Gastrocnemius medialis (tissue), 4 donors: ENCODE results near the gene WDFY2. TPM values are rescaled to one million over a fixed set of nuclear protein-coding genes. Genes with fewer than 3 reads are reported as not detected.

Experiments
- ATAC-seq, 2 donors: fragments of 150-250 bp; one replicate each; pipeline ENCODE4 v1.9.1; 2016
- DNase-seq, 2 donors: peaks; one replicate each; pipeline ENCODE4 v3.0.0-alpha.2; 2019
- H3K27ac ChIP-seq, 4 donors: fragments of 200-600 bp; sonication (generic); 1 replicate in 1 of 4; 2 replicates in 3 of 4; pipeline ENCODE4 v1.5.1; 2016 to 2018; ENCODE audit warnings: mild to moderate bottlenecking in 2 of 4, moderate library complexity in 1 of 4
- H3K27me3 ChIP-seq, 3 donors: fragments of 200-600 bp; sonication (generic) in 2 of 3; 1 replicate in 1 of 3; 2 replicates in 2 of 3; pipeline versions ENCODE4 v1.5.1 to v1.6.0; 2016 to 2019; ENCODE audit warnings: mild to moderate bottlenecking in 1 of 3, moderate library complexity in 1 of 3
- H3K36me3 ChIP-seq, 2 donors: fragments of 200-600 bp; sonication (generic) in 1 of 2; one replicate each; pipeline ENCODE4 v1.5.1; 2017 to 2018
- H3K4me1 ChIP-seq, 2 donors: fragments of 200-600 bp; sonication (generic) in 1 of 2; one replicate each; pipeline ENCODE4 v1.5.1; 2016 to 2017; ENCODE audit warnings: mild to moderate bottlenecking in 2 of 2
- H3K4me3 ChIP-seq, 4 donors: fragments of 200-600 bp; sonication (generic) in 3 of 4; 1 replicate in 1 of 4; 2 replicates in 3 of 4; pipeline ENCODE4 v1.5.1; 2016 to 2019; ENCODE audit warnings: mild to moderate bottlenecking in 2 of 4
- H3K9me3 ChIP-seq, 3 donors: fragments of 200-600 bp; sonication (generic) in 2 of 3; 1 replicate in 1 of 3; 2 replicates in 2 of 3; pipeline ENCODE4 v1.5.1; 2016 to 2019
- CTCF ChIP-seq, 5 experiments: fragments of 450-650 bp in 3 of 5; fragments of 200-600 bp in 2 of 5; sonication (generic) in 2 of 5; IDR thresholded peaks in 4 of 5; conservative IDR thresholded peaks in 1 of 5; 1 replicate in 4 of 5; 2 replicates in 1 of 5; pipeline ENCODE4 v1.5.1; 2016 to 2019; ENCODE audit warnings: antibody characterized with exemption in 5 of 5, mild to moderate bottlenecking in 3 of 5, moderate library complexity in 3 of 5
- POLR2A ChIP-seq, 2 donors: fragments of 450-650 bp; IDR thresholded peaks; one replicate each; pipeline ENCODE4 v1.6.1; 2017; ENCODE audit warnings: antibody characterized with exemption in 2 of 2, mild to moderate bottlenecking in 2 of 2, moderate library complexity in 2 of 2
- in situ Hi-C, 4 donors: fragments of 200-750 bp; cut with MboI; loops; one replicate each; pipeline versions ENCODE4 v1.15.0 to v1.8.0; 2017; ENCODE audit warnings: low sequenced_read_pairs in 4 of 4
- intact Hi-C: fragments of 100-400 bp; cut with DNase I; formaldehyde crosslinking; loops from one replicate; pipeline ENCODE4 v1.15.1; 2023; ENCODE audit warnings: low total_unique reads
- total RNA-seq, 4 donors: library from RNA; depleted of rRNA; stranded (reverse); fragments of >200 nt; gene quantifications; one replicate each; pipeline versions ENCODE4 v1.1.0 to v1.2.3, GENCODE V29; 2016

WDFY2 gene
- total RNA-seq, 4 donors from 2014 or later = 0.98 to 2.8 (median 1.7) TPM

GRCh38 chr13:51758691-51759090 is 174.4 kb downstream of the WDFY2 start:
- no peaks in the 10 kb centered on the region for H3K36me3 ChIP-seq
- no peaks in the 10 kb centered on the region for H3K9me3 ChIP-seq
- intact Hi-C loops (no loop called here), in situ Hi-C loops (no loop called here)
- no peak for ATAC-seq
- no peak overlapping the region for H3K27ac ChIP-seq
- H3K4me3 ChIP-seq = no peak overlapping the region
- no peak for TF ChIP-seq CTCF (IDR thresholded peaks at IDR 0.05 in 4 of 5, conservative IDR thresholded peaks at IDR 0.05 in 1 of 5)
- no peak for TF ChIP-seq POLR2A (IDR thresholded peaks at IDR 0.05)
- H3K27me3 ChIP-seq = no peaks in the 10 kb centered on the region
- no peak for DNase-seq
- no peaks in the 10 kb centered on the region for H3K4me1 ChIP-seq

GRCh38 chr13:51759240-51759639 is 175.0 kb downstream of the WDFY2 start:
- TF ChIP-seq POLR2A (IDR thresholded peaks at IDR 0.05) (no peak), CTCF (IDR thresholded peaks at IDR 0.05 in 4 of 5, conservative IDR thresholded peaks at IDR 0.05 in 1 of 5) (no peak)
- Histone ChIP-seq H3K27me3 (no peaks in the 10 kb centered on the region), H3K4me1 (no peaks in the 10 kb centered on the region), H3K4me3 (no peak overlapping the region), H3K27ac (no peak overlapping the region), H3K9me3 (no peaks in the 10 kb centered on the region), H3K36me3 (no peaks in the 10 kb centered on the region)
- intact Hi-C loops (no loop called here), in situ Hi-C loops (no loop called here)
- no peak for ATAC-seq
- no peak for DNase-seq

- no peaks in the 10 kb centered on the region for H3K27me3 ChIP-seq
- TF ChIP-seq POLR2A (IDR thresholded peaks at IDR 0.05) = no peak
- TF ChIP-seq CTCF (IDR thresholded peaks at IDR 0.05 in 4 of 5, conservative IDR thresholded peaks at IDR 0.05 in 1 of 5) = no peak
- no peaks in the 10 kb centered on the region for H3K9me3 ChIP-seq
- no peaks in the 10 kb centered on the region for H3K36me3 ChIP-seq
- H3K4me3 ChIP-seq = peak overlapping the region in 3 of 4 donors; percentile 25 to 34 (median 31)
- intact Hi-C loops (no loop called here), in situ Hi-C loops (no loop called here)
- DNase-seq (peak in 1 of 2 donors; percentile 40), ATAC-seq (no peak)
- H3K4me1 ChIP-seq = no peaks in the 10 kb centered on the region
- peak overlapping the region in 2 of 4 donors; percentile 7 to 43 for H3K27ac ChIP-seq
Measured at GRCh38 chr13:51760592-51760991, 176.3 kb downstream of the WDFY2 start.

GRCh38 chr13:51761643-51762350 is 177.5 kb downstream of the WDFY2 start:
- Histone ChIP-seq H3K9me3 (no peaks in the 10 kb centered on the region), H3K4me1 (no peaks in the 10 kb centered on the region), H3K27me3 (no peaks in the 10 kb centered on the region), H3K27ac (no peak overlapping the region), H3K4me3 (no peak overlapping the region), H3K36me3 (no peaks in the 10 kb centered on the region)
- intact Hi-C loops (no loop called here), in situ Hi-C loops (no loop called here)
- TF ChIP-seq CTCF (IDR thresholded peaks at IDR 0.05 in 4 of 5, conservative IDR thresholded peaks at IDR 0.05 in 1 of 5) = no peak
- no peak for TF ChIP-seq POLR2A (IDR thresholded peaks at IDR 0.05)
- DNase-seq (no peak), ATAC-seq (no peak)

GRCh38 chr13:51763486-51763885 is 179.2 kb downstream of the WDFY2 start:
- TF ChIP-seq CTCF (IDR thresholded peaks at IDR 0.05 in 4 of 5, conservative IDR thresholded peaks at IDR 0.05 in 1 of 5) (no peak), POLR2A (IDR thresholded peaks at IDR 0.05) (no peak)
- in situ Hi-C loops (no loop called here), intact Hi-C loops (no loop called here)
- Histone ChIP-seq H3K27ac (peak overlapping the region in 3 of 4 donors; percentile 55 to 71 (median 64)), H3K9me3 (no peaks in the 10 kb centered on the region), H3K4me3 (no peak overlapping the region), H3K4me1 (no peaks in the 10 kb centered on the region), H3K36me3 (no peaks in the 10 kb centered on the region), H3K27me3 (no peaks in the 10 kb centered on the region)
- DNase-seq (no peak), ATAC-seq (no peak)
